Endothelial cell of umbilical vein (primary cell): ENCODE measurements around the gene OR10G6. TPM values are rescaled to one million over a fixed set of nuclear protein-coding genes. Genes with fewer than 3 reads are reported as not detected.

Source experiments
- BruUV-seq: library from RNA; stranded (reverse); fragments of 400-500 nt; replicated peaks from 2 replicates; lab custom pipeline; 2021; lab: Mats Ljungman, UMichigan
- CTCF ChIA-PET: fragments of 300-600, 350-600 bp; sonication (Branson Sonifier 250); formaldehyde crosslinking; loops from one replicate; lab custom pipeline; 2021; ENCODE audit warnings: antibody characterized with exemption, inconsistent platforms; lab: Charles Lee
- POLR2A ChIA-PET: fragments of 300-600, 350-600 bp; sonication (Branson Sonifier 250); formaldehyde crosslinking; loops from one replicate; lab custom pipeline; 2021; ENCODE audit warnings: antibody characterized with exemption, inconsistent platforms; lab: Charles Lee
- DNase-seq: peaks from one replicate; pipeline ENCODE4 v3.0.0-alpha.2; 2011; ENCODE audit warnings: low read depth, low spot score
- FAIRE-seq: peaks from 2 replicates; lab custom pipeline; 2011; peaks lifted over from hg19 to GRCh38; lab: Jason Lieb, UNC
- H2AFZ ChIP-seq: 2 replicates; pipeline ENCODE4 v1.6.0; 2012; ENCODE audit warnings: low read depth, low read length, control low read depth, inconsistent platforms
- H3K27ac ChIP-seq: 2 replicates; pipeline ENCODE4 v1.5.1; 2011; ENCODE audit warnings: low read depth, mild to moderate bottlenecking, control low read depth, low read length, moderate library complexity; ENCODE audit not compliant: insufficient read depth
- H3K27me3 ChIP-seq, 2 experiments: 2 replicates each; pipeline versions ENCODE4 v1.6.0 to v1.6.1; 2011; ENCODE audit warnings: low read length in 2 of 2, mixed read lengths in 1 of 2; ENCODE audit not compliant: control insufficient read depth in 2 of 2, insufficient read depth in 2 of 2
- H3K36me3 ChIP-seq, 2 experiments: 2 replicates in 1 of 2; 3 replicates in 1 of 2; pipeline ENCODE4 v1.5.1; 2011; ENCODE audit warnings: low read length in 2 of 2, mild to moderate bottlenecking in 1 of 2, moderate library complexity in 1 of 2; ENCODE audit not compliant: control insufficient read depth in 2 of 2, insufficient read depth in 2 of 2; ENCODE audit errors: extremely low read depth in 1 of 2
- H3K4me1 ChIP-seq: 3 replicates; pipeline ENCODE4 v1.5.1; 2011; ENCODE audit warnings: mild to moderate bottlenecking, low read length; ENCODE audit not compliant: control insufficient read depth, insufficient read depth; ENCODE audit errors: extremely low read depth
- H3K4me2 ChIP-seq: 2 replicates; pipeline ENCODE4 v1.6.1; 2011; ENCODE audit warnings: low read length, control low read depth, mixed read lengths; ENCODE audit not compliant: insufficient read depth
- H3K4me3 ChIP-seq, 3 experiments: fragments of 200-600 bp in 1 of 3; sonication (generic), shearing (Covaris generic) in 1 of 3; replicated peaks in 1 of 3; 2 replicates each; pipeline ENCODE4 v1.5.1; 2011 to 2016; ENCODE audit warnings: control low read depth in 3 of 3, low read length in 3 of 3, mild to moderate bottlenecking in 2 of 3, inconsistent platforms in 1 of 3, low read depth in 1 of 3, moderate library complexity in 1 of 3; ENCODE audit not compliant: insufficient read depth in 1 of 3
- H3K79me2 ChIP-seq: 2 replicates; pipeline ENCODE4 v1.6.0; 2012; ENCODE audit warnings: low read length, inconsistent platforms; ENCODE audit not compliant: control insufficient read depth, insufficient read depth
- H3K9ac ChIP-seq: replicated peaks from 2 replicates; pipeline ENCODE3; 2011; ENCODE audit warnings: low read length, control low read depth; ENCODE audit not compliant: insufficient read depth; ENCODE audit errors: extremely low read depth
- H3K9me1 ChIP-seq: replicated peaks from 3 replicates; pipeline ENCODE4 v1.6.0; 2011; ENCODE audit warnings: mild to moderate bottlenecking, low read length; ENCODE audit not compliant: control insufficient read depth, insufficient read depth; ENCODE audit errors: extremely low read depth
- H3K9me3 ChIP-seq: replicated peaks from 2 replicates; pipeline ENCODE4 v1.5.1; 2012; ENCODE audit warnings: low read length, inconsistent platforms; ENCODE audit not compliant: control insufficient read depth, insufficient read depth
- H4K20me1 ChIP-seq: replicated peaks from 2 replicates; pipeline ENCODE3; 2011; ENCODE audit warnings: mild to moderate bottlenecking, low read length; ENCODE audit not compliant: control insufficient read depth, insufficient read depth; ENCODE audit errors: extremely low read depth
- EZH2 ChIP-seq: IDR thresholded peaks from 2 replicates; pipeline ENCODE4 v1.6.1; 2012; ENCODE audit warnings: borderline replicate concordance, low read depth, mild to moderate bottlenecking, moderate library complexity, low read length, inconsistent platforms; ENCODE audit not compliant: severe bottlenecking
- FOS ChIP-seq: IDR thresholded peaks from 2 replicates; pipeline ENCODE4 v1.6.1; 2011; ENCODE audit warnings: mild to moderate bottlenecking, low read length, moderate library complexity, borderline replicate concordance; ENCODE audit not compliant: insufficient read depth
- GATA2 ChIP-seq: IDR thresholded peaks from 2 replicates; pipeline ENCODE4 v1.7.0; 2011; ENCODE audit warnings: low read depth, mild to moderate bottlenecking, moderate library complexity, mixed read lengths, low read length; ENCODE audit not compliant: insufficient read length, insufficient read depth
- JUN ChIP-seq: IDR thresholded peaks from 2 replicates; pipeline ENCODE4 v1.6.1; 2011; ENCODE audit warnings: borderline replicate concordance, low read depth; ENCODE audit not compliant: insufficient read length, insufficient read depth
- MYC ChIP-seq: IDR thresholded peaks from one replicate; pipeline ENCODE4 v1.6.1; 2011; ENCODE audit warnings: mild to moderate bottlenecking, low read depth, low read length
- POLR2A ChIP-seq: IDR thresholded peaks from 2 replicates; pipeline ENCODE4 v1.6.1; 2012; ENCODE audit warnings: low read depth, mild to moderate bottlenecking, control low read depth, low read length
- POLR2AphosphoS5 ChIP-seq: IDR thresholded peaks from 2 replicates; pipeline ENCODE4 v1.6.1; 2012; ENCODE audit warnings: low read depth, mild to moderate bottlenecking, control low read depth, low read length, moderate library complexity; ENCODE audit not compliant: insufficient read depth
- dilution Hi-C: fragments of 300-500 bp; cut with MboI; formaldehyde crosslinking; loops from one replicate; pipeline ENCODE4 v1.15.0; 2019; ENCODE audit warnings: low sequenced_read_pairs; ENCODE audit not compliant: extremely low pct_ligation_motif_present
- intact Hi-C: fragments of 100-400 bp; cut with micrococcal nuclease; formaldehyde crosslinking; loops from one replicate; pipeline ENCODE4 v1.10.0; 2022
- polyA plus RNA-seq, 4 experiments: library from polyadenylated mRNA; depleted of rRNA in 3 of 4; stranded (reverse) in 3 of 4; unstranded in 1 of 4; fragments of >200 nt; gene quantifications; 2 replicates each; pipeline versions ENCODE4 v1.2.1 to v1.2.3, GENCODE V29; 2011 to 2012; ENCODE audit warnings: missing spikeins in 1 of 4
- total RNA-seq: library from RNA; stranded (reverse); gene quantifications from 2 replicates; pipeline ENCODE4 v1.2.3, GENCODE V29; 2021
- TF ChIP-seq, protein P1 (sequence below): IDR thresholded peaks from 2 replicates; pipeline ENCODE4 v1.6.1; 2011; ENCODE audit not compliant: insufficient read depth, insufficient read length
- TF ChIP-seq, protein P2 (sequence below), 2 donors: IDR thresholded peaks; 1 replicate in 1 of 2; 2 replicates in 1 of 2; pipeline ENCODE4 v1.5.1; 2011; ENCODE audit warnings: low read length in 2 of 2, mild to moderate bottlenecking in 2 of 2, moderate library complexity in 2 of 2, control low read depth in 1 of 2, inconsistent platforms in 1 of 2, low read depth in 1 of 2; ENCODE audit not compliant: insufficient read depth in 1 of 2; ENCODE audit errors: extremely low read depth in 1 of 2

Gene OR10G6
- total and polyA plus RNA-seq, 2 donors (not counting 3 experiments of a cell fraction or from before 2014, with no cell fraction given): not detected

DNA sequence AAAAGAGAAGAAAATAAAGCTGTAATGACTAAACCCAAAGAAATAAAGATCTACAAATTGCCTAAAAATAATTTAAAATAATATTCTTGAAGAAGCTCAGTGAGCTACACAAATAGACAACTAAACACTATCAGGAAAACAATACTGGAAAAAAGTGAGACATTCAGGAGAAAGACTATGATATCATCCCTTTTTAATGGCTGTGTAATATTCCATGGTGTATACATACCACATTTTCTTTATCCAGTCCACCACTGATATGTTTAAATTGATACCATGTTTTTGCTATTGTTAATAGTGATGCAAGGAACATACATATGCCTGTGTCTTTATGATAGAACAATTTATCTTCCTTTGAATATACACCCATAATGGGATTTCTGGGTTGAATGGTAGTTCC is 38.2 kb downstream of the OR10G6 start:
- TF ChIP-seq POLR2AphosphoS5: no peak
- TF ChIP-seq JUN: no peak
- no peak for TF ChIP-seq FOS
- TF ChIP-seq EZH2: no peak
- TF ChIP-seq POLR2A: no peak
- TF ChIP-seq, protein P1, sequence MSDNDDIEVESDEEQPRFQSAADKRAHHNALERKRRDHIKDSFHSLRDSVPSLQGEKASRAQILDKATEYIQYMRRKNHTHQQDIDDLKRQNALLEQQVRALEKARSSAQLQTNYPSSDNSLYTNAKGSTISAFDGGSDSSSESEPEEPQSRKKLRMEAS: no peak
- TF ChIP-seq MYC: no peak
- no peak for TF ChIP-seq GATA2
- TF ChIP-seq, protein P2, sequence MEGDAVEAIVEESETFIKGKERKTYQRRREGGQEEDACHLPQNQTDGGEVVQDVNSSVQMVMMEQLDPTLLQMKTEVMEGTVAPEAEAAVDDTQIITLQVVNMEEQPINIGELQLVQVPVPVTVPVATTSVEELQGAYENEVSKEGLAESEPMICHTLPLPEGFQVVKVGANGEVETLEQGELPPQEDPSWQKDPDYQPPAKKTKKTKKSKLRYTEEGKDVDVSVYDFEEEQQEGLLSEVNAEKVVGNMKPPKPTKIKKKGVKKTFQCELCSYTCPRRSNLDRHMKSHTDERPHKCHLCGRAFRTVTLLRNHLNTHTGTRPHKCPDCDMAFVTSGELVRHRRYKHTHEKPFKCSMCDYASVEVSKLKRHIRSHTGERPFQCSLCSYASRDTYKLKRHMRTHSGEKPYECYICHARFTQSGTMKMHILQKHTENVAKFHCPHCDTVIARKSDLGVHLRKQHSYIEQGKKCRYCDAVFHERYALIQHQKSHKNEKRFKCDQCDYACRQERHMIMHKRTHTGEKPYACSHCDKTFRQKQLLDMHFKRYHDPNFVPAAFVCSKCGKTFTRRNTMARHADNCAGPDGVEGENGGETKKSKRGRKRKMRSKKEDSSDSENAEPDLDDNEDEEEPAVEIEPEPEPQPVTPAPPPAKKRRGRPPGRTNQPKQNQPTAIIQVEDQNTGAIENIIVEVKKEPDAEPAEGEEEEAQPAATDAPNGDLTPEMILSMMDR (IDR thresholded peaks at IDR 0.05; ENCODE audit: extremely low read depth in 1 of 2, insufficient read depth in 1 of 2, low read depth in 1 of 2, low read length in 2 of 2): no peak
- Histone ChIP-seq H3K4me2 (no peak overlapping the region), H3K4me1 (peaks cover 3% of the 10 kb centered on the region), H3K79me2 (no peaks in the 10 kb centered on the region), H4K20me1 (no peaks in the 10 kb centered on the region), H3K9me3 (no peaks in the 10 kb centered on the region), H3K9me1 (no peaks in the 10 kb centered on the region), H3K9ac (no peak overlapping the region), H3K4me3 (no peak overlapping the region), H2AFZ (no peak overlapping the region), H3K36me3 (no peaks in the 10 kb centered on the region), H3K27me3 (no peaks in the 10 kb centered on the region), H3K27ac (no peak overlapping the region)
- BruUV-seq: no TSS peak
- dilution Hi-C loops: no loop called here
- intact Hi-C loops: no loop called here
- POLR2A ChIA-PET: no interaction called here
- DNase-seq (no peak), FAIRE-seq (no peak)
- CTCF ChIA-PET: no interaction called here
